GM18951 (cell line): Measurements from ENCODE around the gene HDGFL2.

Source experiments
- POLR2A ChIP-seq: IDR thresholded peaks from 4 replicates; pipeline ENCODE4 v1.6.1; 2011; ENCODE audit warnings: mild to moderate bottlenecking; ENCODE audit not compliant: insufficient read length, insufficient read depth; ENCODE audit errors: extremely low read depth
- in situ Hi-C: fragments of 300-500 bp; cut with MboI; formaldehyde crosslinking; loops from one replicate; pipeline ENCODE4 v1.12.0; 2022; ENCODE audit warnings: low sequenced_read_pairs, mixed read lengths, inconsistent platforms; ENCODE audit not compliant: unreplicated experiment

Gene HDGFL2

DNA sequence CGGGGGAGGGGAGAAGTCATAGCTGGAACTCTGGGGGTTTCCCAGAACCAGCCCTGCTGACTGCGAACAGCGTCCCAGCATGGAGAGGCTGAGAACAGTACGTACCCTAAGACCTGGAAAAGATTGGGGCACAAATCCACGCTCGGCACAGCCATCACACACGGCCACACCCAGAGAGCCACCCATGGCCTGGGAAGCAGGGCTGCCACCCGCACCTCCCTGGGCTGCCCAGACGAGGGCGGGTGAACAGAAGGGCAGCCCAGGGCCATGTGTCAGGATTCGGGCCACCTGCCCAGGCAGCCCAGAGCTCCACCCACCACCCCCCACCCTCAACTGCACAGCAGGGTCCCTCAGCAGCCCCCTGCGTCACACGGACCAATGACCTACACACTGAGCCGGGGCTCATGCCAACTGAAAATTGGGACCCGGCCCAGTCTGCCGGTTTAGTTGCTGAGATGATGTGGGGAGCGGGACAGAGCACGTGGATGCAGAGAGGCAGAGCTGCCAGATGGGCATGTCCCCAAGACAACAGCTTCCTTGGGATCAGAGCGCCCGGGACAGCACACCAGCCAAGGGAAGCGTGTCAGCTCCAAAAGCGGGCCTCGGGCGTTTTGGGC, 23.0 kb upstream of the HDGFL2 start:
- TF ChIP-seq POLR2A, result no peak
- in situ Hi-C loops, result no loop called here

DNA sequence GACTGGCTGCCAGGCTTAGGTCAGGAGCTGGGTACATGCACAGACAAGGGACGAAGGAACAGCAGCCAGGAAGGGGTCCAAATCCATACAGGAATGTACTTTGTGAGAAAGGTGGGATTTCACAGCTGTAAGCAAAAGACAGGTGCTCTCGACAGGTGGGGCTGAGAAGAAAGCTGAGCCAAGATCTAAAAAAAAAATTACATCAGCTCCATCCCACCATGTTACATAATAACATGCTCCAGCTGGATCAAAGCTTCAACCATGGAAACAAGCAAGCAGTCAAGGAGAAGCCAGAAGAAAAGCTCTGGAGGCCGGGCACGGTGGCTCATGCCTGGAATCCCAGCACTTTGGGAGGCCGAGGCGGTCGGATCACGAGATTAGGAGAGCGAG, 22.5 kb upstream of the HDGFL2 start:
- in situ Hi-C loops, result no loop called here
- no peak for TF ChIP-seq POLR2A

DNA sequence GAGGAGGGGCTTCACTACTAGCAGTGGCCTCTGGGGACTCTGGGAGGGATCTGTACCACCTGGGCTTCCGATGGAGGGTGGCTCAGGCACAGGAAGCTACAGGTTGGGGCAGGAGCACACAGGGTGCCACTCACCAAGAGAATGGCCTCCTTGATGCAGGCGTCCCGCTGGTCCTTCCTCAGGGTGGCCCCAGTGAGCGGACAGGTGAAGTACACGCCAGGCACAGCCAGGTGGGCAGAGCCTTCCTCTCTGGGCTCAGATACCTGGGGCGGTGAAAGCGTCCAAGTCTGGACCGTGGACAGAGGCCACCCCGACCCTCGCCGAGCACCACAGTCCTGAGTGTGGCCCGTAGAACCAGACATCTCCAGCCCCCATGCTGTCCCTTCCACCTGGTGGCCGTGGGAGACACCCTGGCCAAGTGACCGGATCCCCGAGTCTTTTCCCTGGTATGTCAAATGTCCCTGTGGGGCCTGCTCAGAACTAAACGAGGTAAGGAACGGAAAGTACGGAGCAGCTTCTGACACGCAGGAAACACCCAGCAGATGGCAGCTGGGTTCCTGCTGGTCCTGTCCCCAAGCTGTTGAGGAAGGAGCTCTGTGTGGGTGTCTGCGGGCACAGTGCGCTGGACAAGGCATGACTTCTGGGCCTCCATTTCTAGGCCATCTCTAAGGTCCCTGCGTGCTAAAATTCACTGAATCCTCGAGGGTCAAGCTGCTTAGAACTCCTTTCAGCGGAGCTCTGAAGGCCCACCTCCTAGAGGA, 19.7 kb upstream of the HDGFL2 start:
- in situ Hi-C loops, result no loop called here
- TF ChIP-seq POLR2A, result no peak

DNA sequence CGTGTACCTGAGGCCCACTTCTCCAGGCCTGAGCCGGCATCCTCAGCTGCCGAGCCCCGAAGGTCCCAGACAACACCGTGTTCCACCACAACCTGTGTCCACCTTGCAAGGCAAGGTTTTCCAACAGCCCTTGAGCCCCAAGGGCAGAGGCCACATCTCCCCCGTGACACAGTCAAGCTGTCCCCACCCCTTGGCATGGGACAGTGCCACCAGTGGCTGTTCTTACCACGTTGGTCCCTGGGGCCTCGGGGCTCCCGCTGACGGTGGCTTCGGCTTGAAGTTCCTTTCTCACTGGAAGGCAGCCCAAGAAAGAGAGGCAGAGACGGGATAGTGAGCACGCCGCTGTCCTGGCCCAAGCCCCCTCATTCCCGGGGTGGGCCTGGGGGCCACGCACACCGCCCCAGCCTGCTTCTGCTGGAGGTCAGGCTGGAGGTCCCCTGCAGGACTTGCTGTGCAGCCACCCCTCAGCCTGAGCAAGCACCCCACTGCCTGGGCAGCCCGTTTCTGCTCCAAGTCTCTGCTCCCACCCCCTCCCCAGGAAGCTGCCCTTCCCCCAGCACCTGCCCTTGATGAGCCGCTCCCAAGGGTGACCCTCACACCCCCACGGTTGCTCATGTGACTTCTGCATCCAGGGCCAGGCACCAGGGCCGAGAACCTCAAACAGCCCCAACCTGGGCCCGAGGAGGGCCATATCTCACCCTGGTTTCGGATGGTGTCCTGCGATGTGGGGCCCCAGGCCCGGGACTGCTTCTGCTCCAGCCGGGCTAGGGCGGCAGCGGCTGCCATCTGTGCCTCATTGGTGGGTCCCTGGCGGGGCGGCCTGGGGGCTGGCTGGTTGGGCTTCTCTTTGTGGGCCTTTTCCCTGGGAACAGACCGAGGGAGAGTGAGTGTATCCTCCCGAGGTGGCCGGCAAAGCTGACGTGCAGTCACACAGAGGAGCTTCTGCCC, 18.6 kb upstream of the HDGFL2 start:
- no peak for TF ChIP-seq POLR2A
- in situ Hi-C loops, result no loop called here

DNA sequence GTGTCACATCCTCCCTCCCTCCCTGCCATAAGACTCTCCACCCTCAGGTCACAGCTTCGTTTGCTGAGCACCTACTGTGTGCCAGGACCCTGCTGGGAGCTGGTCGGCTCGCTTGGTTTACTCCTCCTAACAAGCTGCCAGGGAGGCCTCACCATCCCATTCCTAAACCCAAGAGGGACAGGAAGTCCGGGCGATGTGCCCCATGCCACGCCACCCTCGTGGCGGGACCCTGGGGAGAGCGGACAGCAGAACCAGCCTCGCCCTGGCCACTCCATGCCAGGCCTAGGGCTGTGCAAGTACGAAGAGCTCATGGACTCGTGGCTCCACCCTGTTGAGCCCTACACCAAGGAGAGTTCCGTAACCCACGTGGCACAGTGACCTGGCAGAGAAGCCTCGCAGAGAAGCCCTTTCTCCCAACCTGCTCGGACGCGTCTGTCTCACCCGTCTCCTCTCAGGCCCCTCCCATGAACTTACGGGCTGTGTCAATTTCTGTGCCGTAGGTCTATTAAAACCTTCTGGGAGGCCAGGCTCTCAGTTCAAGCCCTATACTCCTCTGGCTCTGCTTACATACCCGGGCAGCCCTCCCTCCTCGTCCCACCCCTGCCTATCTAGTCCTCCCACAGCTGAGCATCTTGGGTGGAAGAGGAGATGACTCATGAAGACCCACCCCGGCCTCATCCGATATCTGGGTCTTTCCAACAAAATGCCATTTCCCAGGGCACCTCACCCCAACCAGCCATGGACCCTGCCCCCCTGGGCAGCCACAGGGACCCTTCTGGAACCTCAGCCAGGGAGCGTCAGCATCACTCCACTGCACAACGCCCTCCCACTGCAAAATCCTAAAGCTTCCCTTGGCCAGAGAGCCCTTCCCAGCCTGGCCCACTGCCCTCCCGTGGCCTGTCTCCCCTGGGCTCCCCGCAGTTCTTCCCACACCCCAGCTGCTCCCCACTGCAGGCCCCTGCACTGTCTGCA, 17.1 kb upstream of the HDGFL2 start:
- in situ Hi-C loops, result no loop called here

DNA sequence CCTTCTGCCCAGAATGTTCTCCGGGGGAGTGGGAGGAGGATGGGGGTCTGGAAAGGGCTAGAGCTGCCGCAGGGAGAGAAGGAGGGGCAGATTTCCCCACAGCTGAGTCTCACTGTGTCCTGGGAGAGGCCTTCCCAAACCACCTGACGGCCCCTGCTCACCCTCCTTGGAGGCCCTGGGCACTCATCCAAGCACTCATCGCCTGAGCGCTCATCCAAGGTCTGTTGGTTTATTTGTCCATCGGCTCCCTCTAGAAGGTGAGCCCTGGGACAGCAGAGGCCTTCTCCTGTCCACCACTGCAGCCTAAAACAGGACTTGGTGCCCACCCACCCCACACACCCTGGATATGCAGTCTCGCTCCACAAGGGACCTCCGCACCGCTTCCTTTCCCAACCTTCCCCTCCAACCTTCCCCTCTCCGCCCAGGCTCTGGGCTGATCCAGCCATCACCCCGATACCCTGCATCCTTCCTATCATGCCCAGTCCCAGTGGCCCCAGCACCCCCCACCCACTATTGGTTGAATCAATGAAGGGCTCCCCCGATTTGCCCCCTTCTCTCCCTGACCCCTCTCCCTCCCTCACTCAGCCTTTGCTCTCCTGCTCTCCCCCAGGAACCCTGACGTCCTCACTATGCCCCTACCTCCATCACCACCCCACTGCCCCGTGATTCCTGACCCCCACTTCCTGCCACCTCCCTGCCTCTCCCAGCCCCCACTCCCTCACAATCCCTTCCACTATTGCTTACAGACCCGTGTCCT, 16.2 kb upstream of the HDGFL2 start:
- in situ Hi-C loops, result no loop called here
- no peak for TF ChIP-seq POLR2A

More for the DNA sequence above, 17.1 kb upstream of the HDGFL2 start:
- no peak for TF ChIP-seq POLR2A

DNA sequence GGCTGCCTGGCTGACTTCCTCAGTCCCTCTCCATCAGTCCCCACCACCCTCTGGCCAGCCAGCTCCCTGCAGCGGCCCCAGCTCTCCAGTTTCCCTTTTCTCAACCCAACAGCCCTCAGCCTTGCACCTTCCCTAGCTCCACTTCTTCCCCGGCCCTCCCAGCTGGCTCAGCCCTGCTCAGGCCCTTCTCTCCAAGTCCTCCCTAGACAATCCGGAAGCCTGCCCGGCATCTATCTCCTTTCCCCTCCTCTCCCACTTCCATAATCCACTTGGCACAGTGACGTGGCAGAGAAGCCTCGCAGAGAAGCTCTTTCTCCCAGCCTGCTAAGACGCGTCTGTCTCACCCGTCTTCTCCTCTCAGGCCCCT, 15.6 kb upstream of the HDGFL2 start:
- no peak for TF ChIP-seq POLR2A
- in situ Hi-C loops, result no loop called here

DNA sequence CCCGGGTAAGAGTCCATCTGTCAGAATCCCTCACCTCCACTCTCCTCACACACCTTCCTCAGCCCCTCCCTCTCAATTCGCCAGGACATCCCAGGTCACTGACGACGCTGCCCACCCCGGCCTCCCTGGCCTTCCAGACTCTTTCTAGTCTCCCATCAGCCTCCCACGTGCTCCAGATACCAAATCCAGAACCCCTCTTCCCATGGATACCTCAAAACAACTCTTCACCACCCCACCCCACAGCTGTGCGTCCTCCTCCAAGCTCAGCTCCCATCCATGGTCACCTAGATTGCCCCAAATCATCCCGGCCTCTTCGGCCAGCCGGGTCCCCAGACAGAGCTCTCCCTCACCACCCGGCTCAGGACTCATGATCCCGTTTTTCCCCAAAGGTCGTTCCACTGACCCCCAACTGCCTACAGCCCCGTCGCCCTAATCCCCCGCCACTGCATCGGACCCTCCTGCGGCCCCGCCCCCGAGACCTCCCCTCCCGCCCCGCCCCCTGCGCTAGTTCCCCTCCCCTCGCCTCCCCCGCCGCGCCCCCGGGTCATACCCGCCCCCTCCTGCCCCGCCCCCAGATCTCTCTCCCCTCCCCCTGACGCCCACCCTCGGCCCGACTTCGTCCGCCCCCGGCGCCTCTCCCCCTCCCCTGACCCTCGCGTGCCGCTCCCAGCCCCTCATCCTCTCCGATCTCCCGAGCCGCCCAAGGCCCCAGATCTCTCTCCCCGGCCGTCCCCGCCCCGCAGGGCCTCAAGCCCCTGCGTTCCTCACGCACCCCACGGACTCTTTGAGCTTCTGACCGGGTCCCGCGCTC, 15.0 kb upstream of the HDGFL2 start:
- in situ Hi-C loops, result no loop called here
- TF ChIP-seq POLR2A, result no peak

DNA sequence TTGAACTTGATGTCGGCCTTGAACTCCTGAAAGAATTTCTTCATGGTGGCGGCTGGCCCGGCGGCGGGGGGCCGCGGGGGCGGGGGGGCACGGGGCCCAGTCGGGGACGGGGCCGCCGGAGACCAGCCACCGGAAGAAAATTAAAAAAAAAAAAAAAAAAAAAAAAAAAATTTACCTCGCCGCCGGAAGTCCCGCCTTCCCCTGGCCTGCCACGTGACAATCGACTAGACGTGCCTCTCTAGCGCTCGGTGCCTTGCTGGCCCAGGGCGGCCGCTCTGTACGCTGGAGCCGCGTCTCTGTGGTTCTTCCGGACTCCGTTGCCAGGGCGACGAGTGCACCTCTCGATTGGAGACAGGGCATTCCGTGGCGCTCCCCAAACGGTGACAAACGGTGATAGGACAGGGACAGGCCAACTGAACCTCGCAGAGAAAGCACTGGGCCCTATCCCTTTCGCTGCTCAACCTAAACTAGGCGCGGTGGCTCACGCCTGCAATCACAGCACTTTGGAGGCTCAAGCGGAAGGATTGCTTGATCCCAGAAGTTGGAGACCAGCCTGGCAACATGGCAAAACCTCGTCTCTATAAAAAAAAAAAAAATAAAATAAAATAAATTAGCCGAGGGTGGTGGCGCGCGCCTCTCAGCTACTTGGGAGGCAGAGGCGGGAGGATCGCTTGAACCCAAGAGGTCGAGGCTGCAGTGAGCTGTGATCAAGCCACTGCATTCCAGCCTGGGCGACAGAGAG, 14.3 kb upstream of the HDGFL2 start, which contains the start of gene UBXN6:
Gene UBXN6, minus strand, starts transcription at position 141 of the 742 bp plus-strand sequence. Its CDS starts 97 bp downstream, at position 44.
- in situ Hi-C loops, result no loop called here
- peak; percentile 35 for TF ChIP-seq POLR2A

DNA sequence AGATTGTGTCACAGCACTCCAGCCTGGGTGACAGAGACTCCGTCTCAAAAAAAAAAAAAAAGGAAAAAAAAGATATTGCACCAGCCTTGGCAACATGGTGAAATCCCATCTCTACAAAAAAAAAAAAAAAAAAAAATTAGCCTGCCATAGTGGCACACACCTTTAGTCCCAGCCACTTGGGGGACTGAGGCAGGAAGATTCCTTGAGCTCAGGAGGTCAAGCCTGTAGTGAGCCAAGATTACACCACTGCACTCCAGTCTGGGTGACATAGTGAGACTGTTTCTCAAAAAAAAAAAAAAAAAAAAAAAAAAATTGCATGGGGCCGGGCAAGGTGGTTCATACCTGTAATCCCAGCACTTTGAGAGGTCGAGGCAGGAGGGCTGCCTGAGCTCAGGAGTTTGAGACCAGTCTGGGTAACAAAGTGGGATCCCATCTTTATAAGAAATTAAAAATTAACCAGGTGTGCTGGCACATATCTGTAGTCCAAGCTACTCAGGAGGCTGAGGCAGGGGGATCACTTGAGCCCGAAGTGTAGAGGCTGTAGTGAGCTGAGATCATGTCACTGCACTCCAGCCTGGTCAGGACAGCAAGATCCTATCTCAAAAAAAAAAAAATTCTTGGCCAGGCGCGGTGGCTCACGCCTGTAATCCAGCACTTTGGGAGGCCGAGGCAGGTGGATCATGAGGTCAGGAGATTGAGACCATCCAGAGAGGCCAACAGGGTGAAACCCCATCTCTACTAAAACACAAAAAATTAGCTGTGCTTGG, 7.1 kb upstream of the HDGFL2 start:
- in situ Hi-C loops, result no loop called here
- TF ChIP-seq POLR2A, result no peak
